ENCODE results near the gene RAP2B. TPM values are rescaled to one million over a fixed set of nuclear protein-coding genes. Genes with fewer than 3 reads are reported as not detected.

Gene RAP2B
- total RNA-seq, 1 experiment from 2014 or later: 18.2 TPM

GRCh38 chr3:153158189-153158588 lies 3.8 kb upstream of the RAP2B start:
- H3K4ac ChIP-seq (ENCODE audit: low read depth, low read length): no peak overlapping the region
- no peaks in the 10 kb centered on the region for H3K27me3 ChIP-seq (ENCODE audit: insufficient read depth, low read length)
- Mint-ChIP-seq H3K27ac (no peak overlapping the region), H3K4me1 (peaks cover 9 to 10% of the 10 kb centered on the region in 2 experiments; a peak in 3 of 4 replicates), H3K9me3 (no peaks in the 10 kb centered on the region), H3K27me3 (ENCODE audit: low read depth) (peaks cover 2% of the 10 kb centered on the region; the same call in 1 of the 2 replicates), H3K4me3 (no peak overlapping the region), H3K36me3 (ENCODE audit: insufficient read depth in 1 of 3, low read depth in 3 of 3) (no peaks in the 10 kb centered on the region)
- H4K20me1 ChIP-seq (ENCODE audit: control insufficient read depth, insufficient read depth, insufficient read length): no peaks in the 10 kb centered on the region
- no peaks in the 10 kb centered on the region for H3K9me3 ChIP-seq (ENCODE audit: control insufficient read depth, low read depth, low read length)
- no peak overlapping the region for H2BK120ac ChIP-seq (ENCODE audit: low read depth, low read length, poor library complexity, severe bottlenecking)
- peaks cover 6% of the 10 kb centered on the region for H3K23me2 ChIP-seq (ENCODE audit: insufficient read length, low read depth, low read length, poor library complexity, severe bottlenecking)
- no peak overlapping the region for H4K91ac ChIP-seq (ENCODE audit: insufficient read length, low read depth, low read length)
- no peak overlapping the region for H2AFZ ChIP-seq (ENCODE audit: low read length)
- H4K5ac ChIP-seq (ENCODE audit: insufficient read length, low read depth, low read length): no peak overlapping the region
- H2BK15ac ChIP-seq (ENCODE audit: low read depth, low read length): no peak overlapping the region
- H3K56ac ChIP-seq (ENCODE audit: insufficient read length, low read depth, low read length): no peak overlapping the region
- H2AK5ac ChIP-seq (ENCODE audit: insufficient read length, low read length): no peak overlapping the region
- no peak overlapping the region for H3K4me2 ChIP-seq (ENCODE audit: insufficient read depth, insufficient read length, low read length)
- no peaks in the 10 kb centered on the region for H3K79me1 ChIP-seq (ENCODE audit: insufficient read depth, low read depth, low read length, poor library complexity, severe bottlenecking)
- peaks cover 5% of the 10 kb centered on the region; the same call in 1 of the 2 replicates for H3K79me2 ChIP-seq (ENCODE audit: insufficient read depth, low read length)
- no peak for DNase-seq
- H2BK5ac ChIP-seq (ENCODE audit: insufficient read length, low read length): no peak overlapping the region
- no peaks in the 10 kb centered on the region for H3K4me1 ChIP-seq (ENCODE audit: insufficient read depth, low read length)
- no peak overlapping the region for H2BK12ac ChIP-seq (ENCODE audit: insufficient read length, low read depth, low read length)
- H3K23ac ChIP-seq (ENCODE audit: insufficient read length, low read depth, low read length): no peak overlapping the region
- no peak overlapping the region for H4K8ac ChIP-seq (replicated peaks; ENCODE audit: insufficient read length, low read depth, low read length)
- H3K18ac ChIP-seq (ENCODE audit: insufficient read length, low read depth, low read length): no peak overlapping the region
- no peak overlapping the region for H3K14ac ChIP-seq (ENCODE audit: insufficient read depth, low read length)
- no peak overlapping the region for H3T11ph ChIP-seq (ENCODE audit: low read length)
- no peak overlapping the region for H3K9ac ChIP-seq (ENCODE audit: extremely low read depth, insufficient read length, low read length)
- H2BK20ac ChIP-seq (ENCODE audit: low read depth, low read length, poor library complexity, severe bottlenecking): no peak overlapping the region
- WGBS (ENCODE audit: extremely low coverage, insufficient read length, low lambda C conversion rate): no CpG with 5 or more reads among the region's 4 CpGs
- H3K27ac ChIP-seq (ENCODE audit: insufficient read length, low read depth, low read length): no peak overlapping the region
- TF ChIP-seq CTCF (conservative IDR thresholded peaks at IDR 0.05): no peak

Data from H9 (cell line).